Fibroblast of skin of back (primary cell): ENCODE data around the gene OR51D1. TPM values are rescaled to one million over a fixed set of nuclear protein-coding genes. Genes with fewer than 3 reads are reported as not detected.

Experiments used
- DNase-seq: peaks from one replicate; pipeline ENCODE4 v3.0.0-alpha.2; 2013
- polyA plus RNA-seq, 2 experiments: library from polyadenylated mRNA; unstranded; fragments of 120-200 nt; gene quantifications; one replicate each; pipeline ENCODE4 v1.2.1, GENCODE V29; 2013; ENCODE audit not compliant: insufficient read length in 2 of 2

Gene OR51D1, protein sequence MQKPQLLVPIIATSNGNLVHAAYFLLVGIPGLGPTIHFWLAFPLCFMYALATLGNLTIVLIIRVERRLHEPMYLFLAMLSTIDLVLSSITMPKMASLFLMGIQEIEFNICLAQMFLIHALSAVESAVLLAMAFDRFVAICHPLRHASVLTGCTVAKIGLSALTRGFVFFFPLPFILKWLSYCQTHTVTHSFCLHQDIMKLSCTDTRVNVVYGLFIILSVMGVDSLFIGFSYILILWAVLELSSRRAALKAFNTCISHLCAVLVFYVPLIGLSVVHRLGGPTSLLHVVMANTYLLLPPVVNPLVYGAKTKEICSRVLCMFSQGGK
- polyA plus RNA-seq (2013, experiment 1 of 2; ENCODE audit: insufficient read length) = not detected
- polyA plus RNA-seq (2013, experiment 2 of 2; ENCODE audit: insufficient read length) = not detected

DNA sequence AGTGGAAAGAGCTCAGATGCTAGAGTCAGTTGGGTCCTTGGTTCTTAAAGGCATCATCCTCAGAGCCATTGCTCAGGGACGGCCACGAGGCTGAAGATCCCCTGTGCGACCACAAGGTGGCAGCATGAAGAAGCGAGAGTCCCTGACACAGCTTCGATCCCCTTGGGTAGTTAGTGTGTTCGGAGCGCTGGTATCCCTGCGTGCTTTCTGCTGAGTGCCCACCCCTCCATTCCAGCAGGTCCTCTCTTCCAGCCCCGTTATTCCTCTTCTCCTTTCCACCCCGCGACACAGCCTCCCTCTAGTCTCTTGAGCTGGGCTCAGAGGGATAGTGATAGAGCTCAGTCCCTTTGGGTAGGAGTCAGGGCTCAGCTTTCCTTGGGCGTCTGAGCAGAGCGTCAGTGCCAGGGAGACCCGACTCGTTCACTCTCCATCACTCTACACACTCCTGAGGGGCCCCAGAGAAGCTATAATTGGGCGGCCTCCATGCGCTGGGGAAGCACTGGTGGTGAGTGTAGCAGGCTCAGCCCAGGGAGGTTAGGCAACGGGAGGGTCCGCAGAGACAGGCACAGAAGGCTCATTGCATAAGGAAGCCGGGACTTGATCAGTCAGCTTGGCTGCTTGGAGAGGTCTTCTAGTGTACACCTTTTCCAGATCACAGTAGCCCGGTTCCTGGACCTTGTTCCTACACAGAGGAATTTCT lies at the start of gene OR51D1:
TSS of gene OR51D1 (plus strand) at position 516 of the 700 bp plus-strand sequence. CDS start 2,314 bp downstream, outside the sequence.
- DNase-seq = peak; percentile 65

DNA sequence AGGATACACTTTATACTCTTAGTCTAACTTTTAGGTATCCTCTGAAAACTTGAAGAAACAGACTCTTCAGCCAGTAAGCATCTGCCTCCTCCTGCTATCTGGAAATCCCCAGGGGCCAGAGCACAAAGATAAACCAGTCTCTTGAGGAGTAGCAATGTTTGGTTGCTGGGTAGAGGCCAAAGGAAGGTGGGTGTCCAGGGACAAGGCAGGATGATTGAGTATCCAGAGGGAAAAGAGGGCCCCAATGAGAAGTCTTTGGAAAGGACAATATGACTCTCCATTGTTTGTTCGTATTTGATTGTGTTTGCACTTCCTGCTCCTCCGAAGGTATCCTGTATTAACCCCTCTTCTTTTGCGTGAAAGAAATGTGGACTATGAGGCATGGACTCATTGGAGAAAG lies 48.3 kb upstream of the OR51D1 start:
- no peak for DNase-seq

DNA sequence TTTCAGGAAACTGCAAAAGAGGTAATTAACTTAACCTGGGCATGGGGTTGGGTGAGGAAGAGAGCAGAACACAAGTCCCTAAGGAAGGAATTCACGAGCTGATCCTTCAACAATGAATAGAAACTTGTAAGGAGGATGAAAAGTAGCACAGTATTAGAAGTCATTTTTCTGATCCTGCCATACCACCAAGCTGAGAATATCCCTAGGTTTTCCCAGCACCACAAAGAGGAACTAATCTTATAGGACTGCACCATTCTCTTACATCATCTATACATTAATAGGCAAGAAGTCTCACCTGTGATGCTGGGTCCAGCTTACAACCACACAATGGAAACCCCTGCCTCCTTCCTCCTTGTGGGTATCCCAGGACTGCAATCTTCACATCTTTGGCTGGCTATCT lies 43.5 kb upstream of the OR51D1 start, which contains the start of gene OR52I1:
TSS of gene OR52I1 (plus strand) at position 301 of the 400 bp plus-strand sequence. CDS start at position 301, 0 bp downstream.
- DNase-seq = no peak

DNA sequence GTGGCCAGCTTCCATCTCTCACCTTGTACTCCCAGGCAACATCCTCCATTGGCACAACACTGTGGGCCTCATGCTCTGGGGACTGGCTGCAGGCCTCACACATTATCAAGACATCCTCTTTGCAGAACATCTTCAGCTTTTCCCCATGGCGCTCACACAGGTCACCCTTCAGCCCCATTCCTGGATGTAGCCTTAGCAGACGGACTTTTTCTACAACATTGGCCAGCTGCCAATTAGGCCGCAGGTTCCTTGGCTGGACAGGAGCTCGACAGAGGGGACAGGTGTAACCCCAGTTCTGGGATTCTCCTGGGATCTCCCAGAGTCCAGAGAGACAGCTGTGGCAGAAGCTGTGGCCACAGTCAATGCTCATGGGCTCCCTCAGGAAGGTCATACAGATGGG lies 32.2 kb upstream of the OR51D1 start:
- DNase-seq = no peak

DNA sequence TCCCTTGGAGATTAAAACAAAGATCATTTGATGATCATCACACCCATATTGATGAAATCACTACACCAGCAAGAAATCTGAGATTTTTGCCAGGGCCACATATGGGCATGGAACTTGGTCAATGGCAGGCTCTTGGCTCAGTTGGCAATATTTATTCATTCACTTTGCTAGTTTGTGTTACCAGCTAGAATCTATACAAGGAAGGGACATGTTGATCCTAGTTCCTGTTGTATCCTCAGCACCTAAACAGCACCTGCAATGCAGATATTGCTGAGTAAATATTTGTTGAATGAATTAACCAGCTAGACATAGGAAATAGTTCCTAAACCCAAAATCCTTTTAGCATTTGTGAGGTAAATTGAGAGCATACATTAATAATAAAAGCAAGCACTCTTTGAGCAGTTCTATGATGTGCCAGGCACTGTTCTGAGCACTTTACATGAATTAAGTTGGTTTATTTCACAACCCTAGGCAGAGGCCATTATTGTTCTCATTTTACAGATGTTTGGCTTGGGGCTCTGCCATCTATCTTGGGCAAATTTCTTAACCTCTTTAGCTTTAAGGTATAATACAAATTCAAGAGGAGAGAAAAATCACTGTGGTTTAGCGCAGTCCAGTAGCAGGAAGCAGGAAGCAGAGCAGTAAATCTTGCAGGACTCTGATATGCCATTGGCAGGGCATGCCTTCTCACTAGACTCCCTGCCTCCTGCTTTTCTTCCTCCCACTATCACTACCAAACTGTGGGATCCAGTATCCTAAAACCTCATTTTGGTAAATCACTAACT lies 30.9 kb upstream of the OR51D1 start:
- no peak for DNase-seq

DNA sequence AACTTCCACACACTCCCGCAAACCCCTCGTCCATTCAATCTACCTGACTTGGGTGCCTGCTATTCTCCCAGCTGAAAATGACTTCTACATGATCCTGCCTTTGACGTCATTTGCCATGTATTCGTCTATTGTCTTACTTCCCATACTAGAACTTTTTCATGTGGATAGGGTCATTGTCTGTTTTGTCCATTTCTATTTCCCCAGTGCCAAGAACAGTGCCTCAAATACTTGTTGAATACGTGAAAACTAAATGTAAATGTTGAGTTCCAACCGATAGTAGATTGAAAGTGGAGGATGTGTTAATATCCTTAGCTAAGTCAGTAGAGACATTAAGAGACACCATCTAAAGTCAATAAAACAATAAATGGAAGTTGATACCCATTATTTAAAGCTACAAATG lies 30.2 kb upstream of the OR51D1 start:
- DNase-seq = no peak

DNA sequence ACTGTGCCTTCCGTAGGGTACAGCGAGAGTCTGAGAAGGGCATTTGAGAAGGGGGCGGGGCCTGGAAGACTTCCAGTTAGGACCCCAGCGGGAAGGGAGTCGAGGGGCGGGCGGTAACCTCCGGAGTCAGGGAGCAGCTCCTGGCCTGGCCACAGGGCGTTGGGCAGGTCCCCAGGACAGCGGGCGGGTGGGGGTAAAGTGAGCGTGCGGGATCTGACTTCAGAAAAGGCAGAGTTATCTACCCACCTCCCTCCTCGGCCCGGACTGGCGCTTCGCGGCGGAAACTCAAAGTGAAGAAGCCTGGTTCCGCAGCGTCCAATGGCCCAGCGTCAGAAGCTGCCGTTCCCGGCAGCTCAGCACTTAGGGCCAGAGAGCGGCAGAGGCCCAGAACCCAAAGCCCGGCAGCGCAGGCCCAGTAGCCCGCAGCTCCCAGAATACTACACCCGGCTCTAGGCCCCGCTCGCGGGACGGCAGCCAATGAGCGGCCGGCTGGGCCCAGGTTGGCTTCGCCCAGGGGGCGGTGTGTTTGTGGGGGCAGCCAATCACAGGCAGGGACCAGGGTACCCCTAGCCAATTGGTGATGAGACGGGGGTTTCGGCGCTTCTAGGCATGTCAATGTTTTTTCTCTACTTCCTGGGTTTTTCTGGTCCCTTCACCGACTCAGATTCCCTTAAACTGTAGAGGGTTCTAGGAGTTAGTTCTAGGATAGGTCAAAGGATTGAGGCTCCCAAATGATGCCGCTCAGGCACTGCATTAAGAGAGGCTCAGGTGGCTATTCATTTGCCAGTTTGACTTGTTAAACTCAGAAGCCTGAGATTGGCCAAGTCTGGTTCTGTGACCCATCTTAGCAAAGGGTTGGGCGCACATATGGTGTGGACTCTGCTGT lies 29.3 kb upstream of the OR51D1 start, which contains the start of gene TRIM68:
TSS of gene TRIM68 (minus strand) at position 451 of the 886 bp plus-strand sequence. CDS start 2,727 bp downstream, outside the sequence.
- DNase-seq = peak; percentile 97

DNA sequence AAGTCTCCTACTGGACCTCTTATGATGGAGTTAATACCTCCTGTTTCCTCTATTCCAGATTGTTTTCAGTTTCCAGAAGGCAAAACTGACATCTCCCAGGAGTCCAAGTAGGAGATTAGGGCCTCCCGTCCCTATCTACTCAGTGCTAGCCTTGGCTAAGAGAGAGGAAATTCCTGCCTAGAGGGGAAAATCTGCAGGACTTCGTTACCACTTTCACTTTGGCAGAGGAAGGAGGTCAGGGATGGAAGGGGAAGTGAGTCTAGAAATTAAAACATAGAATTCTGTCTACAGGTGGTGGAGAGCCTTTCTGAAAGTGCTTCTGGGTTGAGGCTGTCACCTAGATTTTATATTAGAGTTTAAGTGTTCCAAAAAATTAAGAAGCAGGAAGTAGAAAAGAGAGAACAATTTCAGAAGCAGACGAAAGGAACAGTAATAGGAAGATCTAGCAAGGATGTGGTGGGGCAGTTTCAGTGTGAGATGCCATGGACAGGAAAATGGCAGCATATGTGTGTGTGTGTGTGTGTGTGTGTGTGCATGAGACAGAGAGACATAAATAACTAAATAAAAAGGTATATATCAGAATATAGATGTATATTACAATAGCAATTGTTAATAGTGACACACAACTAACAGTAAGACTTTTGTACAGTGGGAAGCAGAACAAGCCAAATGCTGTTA lies 26.9 kb upstream of the OR51D1 start:
- DNase-seq = no peak

DNA sequence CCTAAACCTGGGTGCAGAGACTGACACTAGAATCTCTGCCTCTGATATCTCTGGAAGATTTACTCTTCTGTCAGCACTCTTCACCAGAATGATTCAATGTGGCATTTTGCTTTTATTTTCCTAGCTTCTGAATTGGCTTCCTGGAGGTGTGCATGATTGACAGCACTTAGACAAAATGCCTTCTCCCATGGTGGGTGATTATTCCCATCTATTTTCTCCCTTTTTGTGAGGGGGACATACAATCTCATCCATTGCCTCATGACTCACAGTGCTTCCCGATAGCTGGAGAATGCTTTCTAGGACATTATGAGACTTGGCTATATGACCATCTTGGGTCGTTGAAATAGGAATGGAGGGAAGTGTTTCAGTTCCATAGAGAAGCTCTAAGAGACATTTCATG lies 25.3 kb upstream of the OR51D1 start:
- no peak for DNase-seq

DNA sequence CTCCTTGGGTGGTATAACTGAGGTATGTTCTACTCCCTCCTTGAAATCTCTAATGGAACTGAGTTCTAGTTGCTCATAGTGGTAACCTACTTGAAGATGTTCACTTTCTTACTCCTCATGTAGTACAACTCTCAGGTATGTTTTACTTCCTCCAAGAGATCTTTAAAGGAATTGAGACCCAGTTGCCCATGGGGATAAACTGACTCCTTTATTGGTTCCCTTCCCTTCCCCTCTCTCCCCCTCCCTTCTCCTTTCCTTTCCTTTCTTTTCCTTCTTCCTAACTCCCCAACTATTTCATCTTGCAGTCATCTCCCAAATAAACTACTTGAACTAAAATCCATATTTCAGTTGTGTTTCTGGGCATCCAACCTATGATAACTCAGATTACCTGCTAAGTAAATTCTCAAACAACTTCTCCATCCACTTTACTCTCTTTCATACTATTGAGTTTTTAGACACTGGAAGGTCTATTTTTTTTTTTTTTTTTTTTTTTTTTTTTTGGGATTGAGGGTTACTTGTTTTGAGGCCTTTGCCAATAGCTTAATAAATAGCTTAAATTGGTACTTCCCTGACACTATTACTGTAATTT lies 21.3 kb upstream of the OR51D1 start:
- DNase-seq = no peak

DNA sequence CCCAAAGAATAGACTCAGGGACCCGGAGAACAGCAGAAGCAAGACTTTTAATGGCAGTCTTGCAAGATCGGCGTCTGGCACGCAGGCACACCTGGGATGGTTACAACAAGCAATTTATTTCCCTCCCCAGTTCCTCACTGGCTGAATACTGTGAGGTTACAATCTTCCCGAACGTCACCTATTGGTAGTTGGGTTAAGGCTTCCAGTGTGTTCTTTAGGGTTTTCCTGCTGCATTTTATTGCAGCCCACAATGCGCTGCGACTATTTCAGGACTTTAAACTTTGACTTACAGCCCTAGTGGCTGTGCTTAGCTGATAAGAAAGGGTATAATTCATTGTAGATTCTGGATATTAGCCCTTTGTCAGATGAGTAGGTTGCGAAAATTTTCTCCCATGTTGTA lies 17.8 kb upstream of the OR51D1 start:
- DNase-seq = no peak

DNA sequence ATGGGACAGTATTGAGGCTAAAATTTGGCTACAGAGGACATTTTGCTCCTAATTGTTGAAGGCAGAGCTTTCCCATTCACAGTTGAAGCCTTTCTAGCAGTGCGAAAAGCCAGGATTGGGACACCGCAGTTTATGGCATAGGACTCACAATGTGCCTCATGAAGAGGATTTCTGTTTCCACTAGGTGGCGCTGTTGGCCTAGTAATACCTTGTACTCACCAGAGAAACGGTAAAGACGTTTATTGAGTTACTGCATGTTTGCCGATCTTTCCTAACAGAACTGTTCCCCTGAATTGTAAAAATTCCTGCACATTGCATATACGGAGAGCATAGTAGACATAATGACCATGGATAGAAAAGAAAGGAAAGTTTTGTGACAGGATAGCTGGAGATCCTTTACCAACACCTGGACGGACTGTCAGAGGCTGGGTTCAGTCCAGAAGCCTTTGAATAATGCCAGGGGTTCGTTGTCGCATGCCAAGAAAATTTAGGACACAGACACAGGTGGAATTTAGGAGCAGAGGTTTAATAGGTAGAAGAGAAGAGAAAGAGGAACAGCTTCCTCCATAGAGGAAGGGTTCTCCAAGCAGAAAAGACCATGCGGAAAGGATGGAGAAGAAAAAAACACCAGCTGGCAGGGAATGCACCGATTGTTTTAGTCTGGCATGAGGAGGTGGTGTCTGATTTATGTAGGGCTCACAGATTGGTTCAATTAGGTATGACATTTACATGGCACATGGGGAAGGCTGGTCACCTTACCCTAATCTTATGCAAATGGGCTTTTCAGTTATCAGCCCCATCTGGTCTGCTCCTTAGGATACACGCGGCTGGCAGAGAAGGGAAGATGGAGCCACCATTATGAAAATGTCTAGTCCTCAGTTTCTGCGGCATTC lies 10.8 kb upstream of the OR51D1 start:
- DNase-seq = peak; percentile 67

DNA sequence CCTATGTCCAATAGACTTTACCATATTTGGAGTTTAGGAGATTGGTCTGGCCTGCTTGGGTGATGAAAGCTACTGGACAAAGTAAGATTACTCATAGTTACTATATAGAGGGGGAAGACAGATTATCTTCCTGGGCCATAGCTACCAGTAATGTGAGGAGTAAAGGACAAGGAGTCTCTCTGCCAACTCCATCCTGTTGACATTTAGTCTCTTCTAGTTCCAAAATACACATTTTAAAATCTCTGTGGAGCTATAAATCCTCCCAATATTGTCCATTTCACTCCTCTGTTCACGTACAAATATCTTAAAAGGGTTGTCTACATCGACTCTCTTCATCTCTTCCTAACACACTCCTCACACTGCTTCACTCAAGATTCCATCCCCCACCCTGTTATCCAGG lies 1.1 kb upstream of the OR51D1 start:
- DNase-seq = no peak

DNA sequence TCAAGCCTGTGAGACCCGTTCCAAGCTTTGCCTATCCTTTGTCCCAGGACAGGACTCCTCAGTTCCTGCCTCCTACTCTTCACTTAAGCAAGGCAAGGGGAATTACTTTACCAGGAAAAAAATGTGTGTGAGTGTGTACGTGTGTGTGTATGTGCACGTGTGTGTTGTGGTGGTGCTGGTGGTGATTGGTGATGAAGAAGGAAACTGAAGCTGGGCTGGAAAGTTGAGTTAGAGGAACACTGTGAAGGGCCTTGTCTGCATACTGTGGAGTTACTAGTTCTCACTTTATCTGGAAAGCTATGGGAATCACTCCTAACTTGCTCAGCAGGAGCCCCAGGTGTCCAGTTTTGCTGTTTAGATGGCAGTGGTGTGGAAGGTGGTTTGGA lies 378 bp downstream of the OR51D1 start:
- no peak for DNase-seq

DNA sequence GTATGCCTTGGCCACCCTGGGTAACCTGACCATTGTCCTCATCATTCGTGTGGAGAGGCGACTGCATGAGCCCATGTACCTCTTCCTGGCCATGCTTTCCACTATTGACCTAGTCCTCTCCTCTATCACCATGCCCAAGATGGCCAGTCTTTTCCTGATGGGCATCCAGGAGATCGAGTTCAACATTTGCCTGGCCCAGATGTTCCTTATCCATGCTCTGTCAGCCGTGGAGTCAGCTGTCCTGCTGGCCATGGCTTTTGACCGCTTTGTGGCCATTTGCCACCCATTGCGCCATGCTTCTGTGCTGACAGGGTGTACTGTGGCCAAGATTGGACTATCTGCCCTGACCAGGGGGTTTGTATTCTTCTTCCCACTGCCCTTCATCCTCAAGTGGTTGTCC lies 2.7 kb downstream of the OR51D1 start:
- no peak for DNase-seq

DNA sequence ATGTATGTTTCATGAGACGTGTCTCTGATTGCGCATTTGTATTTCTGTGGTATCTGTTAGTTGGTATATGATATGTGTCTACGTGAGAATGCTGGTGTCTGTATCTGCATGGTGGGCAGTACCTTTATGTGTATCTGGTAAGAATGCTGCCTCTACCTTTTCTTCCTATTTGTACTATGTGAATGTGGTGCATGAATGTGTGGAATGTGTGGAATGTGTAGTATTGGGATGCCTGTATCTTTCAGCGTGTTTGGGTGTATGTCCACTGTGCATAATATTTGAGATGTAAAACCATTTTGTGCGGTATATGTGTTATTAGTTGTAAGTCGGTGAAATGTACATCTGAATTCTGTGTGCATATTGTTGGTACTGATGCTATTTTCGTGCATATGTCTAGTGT lies 4.2 kb downstream of the OR51D1 start:
- no peak for DNase-seq

DNA sequence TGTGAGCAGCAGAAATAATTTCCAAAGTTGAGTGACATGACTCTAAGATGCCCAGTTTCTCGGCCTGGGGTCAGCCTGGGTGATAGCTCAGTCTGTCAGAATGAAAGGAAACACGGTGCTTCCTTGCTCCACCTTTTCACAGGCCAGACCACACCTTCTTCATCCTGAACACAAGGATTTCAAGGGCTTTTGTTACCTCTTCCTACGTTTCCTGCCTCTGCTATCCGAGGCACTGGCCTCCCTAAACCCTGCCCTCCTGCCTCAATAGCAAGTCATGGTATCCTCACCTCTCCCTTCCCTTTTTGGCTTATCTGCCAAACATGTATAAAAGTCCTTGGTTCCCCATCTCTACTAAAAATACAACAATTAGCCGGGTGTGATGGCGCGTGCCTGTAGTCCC lies 4.8 kb downstream of the OR51D1 start:
- DNase-seq = no peak

DNA sequence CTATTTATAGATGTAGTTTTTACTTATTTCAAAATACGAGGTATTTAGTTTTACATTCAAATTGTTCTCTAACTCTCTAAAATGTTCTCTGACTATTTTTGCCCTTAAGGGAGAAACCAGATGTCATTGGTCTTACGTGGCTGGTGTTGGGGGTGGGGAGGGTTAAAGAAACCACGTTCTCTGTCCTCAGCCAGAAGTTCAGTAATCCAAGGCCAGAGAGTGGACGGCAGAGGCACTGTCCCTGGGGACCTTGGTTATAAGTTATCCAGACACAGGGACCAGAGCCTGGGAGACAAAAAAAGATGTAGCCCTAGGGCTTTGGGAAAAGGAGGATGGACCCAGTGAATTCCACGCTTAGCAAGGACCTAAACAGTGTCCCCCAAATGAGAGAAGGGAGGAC lies 5.8 kb downstream of the OR51D1 start:
- peak; percentile 63 for DNase-seq

DNA sequence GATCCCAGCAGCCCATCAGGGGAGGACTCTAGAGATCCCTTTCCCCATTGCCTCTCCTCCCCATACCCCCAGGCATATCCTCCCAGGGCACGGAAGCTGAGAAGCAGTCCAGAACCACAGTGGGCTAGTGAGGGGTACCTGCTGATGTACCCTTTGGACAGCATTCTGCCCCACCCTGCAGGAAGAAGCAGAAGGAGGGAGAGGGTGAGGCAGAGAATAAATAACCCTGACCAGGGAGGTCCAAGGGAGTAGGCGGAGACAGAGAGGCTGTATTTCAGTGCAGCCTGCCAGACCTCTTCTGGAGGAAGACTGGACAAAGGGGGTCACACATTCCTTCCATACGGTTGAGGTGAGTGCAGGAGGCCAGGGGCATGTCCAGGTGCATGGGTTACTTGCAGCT lies 6.4 kb downstream of the OR51D1 start, which contains the start of gene OR51E1:
TSS of gene OR51E1 (plus strand) at position 301 of the 400 bp plus-strand sequence. CDS start 8,545 bp downstream, outside the sequence.
- DNase-seq = no peak

DNA sequence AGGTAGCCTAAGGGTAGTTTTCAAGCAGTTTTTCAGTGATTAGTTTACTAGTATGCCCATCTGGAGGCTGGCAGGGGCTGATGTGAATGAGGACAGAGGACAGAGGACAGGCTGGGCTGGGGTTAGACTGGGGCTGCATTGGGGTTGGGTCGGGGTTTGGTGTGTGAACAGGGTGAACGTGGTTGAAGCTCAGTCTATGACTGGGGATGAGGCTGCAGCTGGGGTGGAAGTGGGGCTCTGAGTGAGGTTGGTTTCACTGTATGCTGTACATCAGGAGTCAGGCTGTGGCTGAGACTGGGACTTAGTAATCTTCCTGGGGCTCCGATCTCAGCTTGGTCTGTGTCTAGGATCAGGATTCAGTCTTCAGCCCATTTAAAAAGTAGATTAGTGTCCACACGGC lies 7.0 kb downstream of the OR51D1 start:
- DNase-seq = no peak
